Measurements from ENCODE around the gene LASP1. TPM values are rescaled to one million over a fixed set of nuclear protein-coding genes. Genes with fewer than 3 reads are reported as not detected.

Gene LASP1
- polyA plus RNA-seq, 1 donor (not counting 4 experiments of a cell fraction or from before 2014, with no cell fraction given), result 88.1 TPM

- dilution Hi-C loops (cut with MboI; ENCODE audit: extremely low pct_ligation_motif_present, low sequenced_read_pairs), result no loop called here
- H4K20me1 ChIP-seq (ENCODE audit: control insufficient read depth, extremely low read depth, insufficient read depth, low read length), result peaks cover 6% of the 10 kb centered on the region
- H3K4me2 ChIP-seq (ENCODE audit: control insufficient read depth, extremely low read depth, insufficient read depth, low read depth, low read length), result no peak overlapping the region
- H3K36me3 ChIP-seq (ENCODE audit: control insufficient read depth in 2 of 2, extremely low read depth in 1 of 2, insufficient read depth in 2 of 2, low read length in 2 of 2), result peaks cover 52 to 60% of the 10 kb centered on the region in 2 experiments
- no peak overlapping the region for H3K27ac ChIP-seq (ENCODE audit: control insufficient read depth, insufficient read depth, low read length)
- TF ChIP-seq CTCF (optimal IDR thresholded peaks at IDR 0.05 in 1 of 3, IDR thresholded peaks at IDR 0.05 in 1 of 3, conservative IDR thresholded peaks at IDR 0.05 in 1 of 3; ENCODE audit: extremely low read depth in 1 of 3, insufficient read depth in 2 of 3, low read length in 3 of 3), result no peak
- no peak for TF ChIP-seq EZH2 (IDR thresholded peaks at IDR 0.05; ENCODE audit: low read length)
- no peak overlapping the region for H3K9ac ChIP-seq (ENCODE audit: control insufficient read depth, extremely low read depth, insufficient read depth, low read length)
- no peaks in the 10 kb centered on the region for H3K9me3 ChIP-seq (ENCODE audit: control insufficient read depth, low read depth, low read length)
- H3K9me1 ChIP-seq (ENCODE audit: control insufficient read depth, extremely low read depth, insufficient read depth, low read length), result no peaks in the 10 kb centered on the region
- H2AFZ ChIP-seq (ENCODE audit: control insufficient read depth, low read length), result no peak overlapping the region
- FAIRE-seq, result no peak
- H3K79me2 ChIP-seq (ENCODE audit: control insufficient read depth, insufficient read depth, low read length), result peaks cover 35% of the 10 kb centered on the region
- H3K4me1 ChIP-seq (ENCODE audit: control insufficient read depth, extremely low read depth, insufficient read depth, low read length), result no peaks in the 10 kb centered on the region
- H3K27me3 ChIP-seq (ENCODE audit: control insufficient read depth, extremely low read depth, insufficient read depth, low read length), result no peaks in the 10 kb centered on the region
- no peak overlapping the region for H3K4me3 ChIP-seq (ENCODE audit: control insufficient read depth in 2 of 3, extremely low read depth in 1 of 3, insufficient read depth in 2 of 3, low read depth in 1 of 3, low read length in 3 of 3)
- DNase-seq (ENCODE audit: low read depth, low spot score), result no peak
Observed at GRCh38 chr17:38891441-38891840, 21.6 kb downstream of the LASP1 start.

- TF ChIP-seq CTCF (optimal IDR thresholded peaks at IDR 0.05 in 1 of 3, IDR thresholded peaks at IDR 0.05 in 1 of 3, conservative IDR thresholded peaks at IDR 0.05 in 1 of 3; ENCODE audit: extremely low read depth in 1 of 3, insufficient read depth in 2 of 3, low read length in 3 of 3) (no peak), EZH2 (IDR thresholded peaks at IDR 0.05; ENCODE audit: low read length) (no peak)
- Histone ChIP-seq H3K27me3 (ENCODE audit: control insufficient read depth, extremely low read depth, insufficient read depth, low read length) (no peaks in the 10 kb centered on the region), H3K27ac (ENCODE audit: control insufficient read depth, insufficient read depth, low read length) (no peak overlapping the region), H3K79me2 (ENCODE audit: control insufficient read depth, insufficient read depth, low read length) (peaks cover 29% of the 10 kb centered on the region), H3K4me2 (ENCODE audit: control insufficient read depth, extremely low read depth, insufficient read depth, low read depth, low read length) (no peak overlapping the region), H3K36me3 (ENCODE audit: control insufficient read depth in 2 of 2, extremely low read depth in 1 of 2, insufficient read depth in 2 of 2, low read length in 2 of 2) (peaks cover 53 to 66% of the 10 kb centered on the region in 2 experiments), H3K4me1 (ENCODE audit: control insufficient read depth, extremely low read depth, insufficient read depth, low read length) (no peaks in the 10 kb centered on the region), H3K9me3 (ENCODE audit: control insufficient read depth, low read depth, low read length) (no peaks in the 10 kb centered on the region), H3K4me3 (ENCODE audit: control insufficient read depth in 2 of 3, extremely low read depth in 1 of 3, insufficient read depth in 2 of 3, low read depth in 1 of 3, low read length in 3 of 3) (no peak overlapping the region), H2AFZ (ENCODE audit: control insufficient read depth, low read length) (no peak overlapping the region), H4K20me1 (ENCODE audit: control insufficient read depth, extremely low read depth, insufficient read depth, low read length) (peaks cover 6% of the 10 kb centered on the region), H3K9ac (ENCODE audit: control insufficient read depth, extremely low read depth, insufficient read depth, low read length) (no peak overlapping the region), H3K9me1 (ENCODE audit: control insufficient read depth, extremely low read depth, insufficient read depth, low read length) (no peaks in the 10 kb centered on the region)
- DNase-seq (ENCODE audit: low read depth, low spot score) (no peak), FAIRE-seq (no peak)
- dilution Hi-C loops (cut with MboI; ENCODE audit: extremely low pct_ligation_motif_present, low sequenced_read_pairs), result no loop called here
Observed at GRCh38 chr17:38892083-38892482, 22.2 kb downstream of the LASP1 start.

All from keratinocyte (primary cell).